ENCODE data around the gene CBLC. TPM values are rescaled to one million over a fixed set of nuclear protein-coding genes. Genes with fewer than 3 reads are reported as not detected.

Gene CBLC
- total RNA-seq, 1 experiment from 2014 or later: 20.5 TPM

GRCh38 chr19:44741258-44741731 lies 36.4 kb upstream of the CBLC start:
- ATAC-seq (no peak), DNase-seq (ENCODE audit: low spot score) (no peak)
- POLR2A ChIA-PET: interaction anchor here (0.8 kb wide), 1 partner anchor 13 kb away, joined by 3 read pairs; no protein-coding TSS in a partner anchor
- Mint-ChIP-seq H3K9me3 (no peaks in the 10 kb centered on the region), H3K4me3 (no peak overlapping the region), H3K27ac (no peak overlapping the region), H3K4me1 (peaks cover 17% of the 10 kb centered on the region), H3K27me3 (ENCODE audit: low read depth) (peaks cover 31% of the 10 kb centered on the region), H3K36me3 (no peaks in the 10 kb centered on the region)
- no peak for TF ChIP-seq FOXP4 (CRISPR knock-in tag; IDR thresholded peaks at IDR 0.05)
- TF ChIP-seq ZNF121 (CRISPR knock-in tag; IDR thresholded peaks at IDR 0.05): no peak
- TF ChIP-seq ARID4B (CRISPR knock-in tag; IDR thresholded peaks at IDR 0.05; ENCODE audit: borderline replicate concordance): no peak
- TF ChIP-seq RORB (CRISPR knock-in tag; IDR thresholded peaks at IDR 0.05): no peak
- no peak for TF ChIP-seq ZNF671 (CRISPR knock-in tag; IDR thresholded peaks at IDR 0.05)
- TF ChIP-seq KAT7 (CRISPR knock-in tag; IDR thresholded peaks at IDR 0.05; ENCODE audit: borderline replicate concordance): no peak
- no peak for TF ChIP-seq ZNF219 (CRISPR knock-in tag; IDR thresholded peaks at IDR 0.05; ENCODE audit: borderline replicate concordance)
- no peak for TF ChIP-seq CREM (CRISPR knock-in tag; IDR thresholded peaks at IDR 0.05)
- TF ChIP-seq FOXJ3 (CRISPR knock-in tag; IDR thresholded peaks at IDR 0.05; ENCODE audit: borderline replicate concordance): no peak
- TF ChIP-seq CDX4 (CRISPR knock-in tag; IDR thresholded peaks at IDR 0.05; ENCODE audit: borderline replicate concordance): no peak
- no peak for TF ChIP-seq TP53 (CRISPR knock-in tag; IDR thresholded peaks at IDR 0.05)
- TF ChIP-seq ERG (CRISPR knock-in tag; IDR thresholded peaks at IDR 0.05): no peak
- TF ChIP-seq E2F4 (CRISPR knock-in tag; IDR thresholded peaks at IDR 0.05; ENCODE audit: borderline replicate concordance, low read depth): no peak
- no peak for TF ChIP-seq ZNF396 (CRISPR knock-in tag; IDR thresholded peaks at IDR 0.05; ENCODE audit: borderline replicate concordance)
- TF ChIP-seq SMAD4 (CRISPR knock-in tag; IDR thresholded peaks at IDR 0.05): no peak
- no peak for TF ChIP-seq MYBL2 (CRISPR knock-in tag; IDR thresholded peaks at IDR 0.05)
- TF ChIP-seq TEAD4 (CRISPR knock-in tag; IDR thresholded peaks at IDR 0.05): no peak
- CTCF ChIA-PET: interaction anchor here (0.9 to 4.5 kb wide), 6 partner anchors 12 to 43 kb away, joined by 3 to 23 read pairs (median 5); no protein-coding TSS in a partner anchor
